ENCODE data around the gene HMGA1.

HMGA1 gene

DNA sequence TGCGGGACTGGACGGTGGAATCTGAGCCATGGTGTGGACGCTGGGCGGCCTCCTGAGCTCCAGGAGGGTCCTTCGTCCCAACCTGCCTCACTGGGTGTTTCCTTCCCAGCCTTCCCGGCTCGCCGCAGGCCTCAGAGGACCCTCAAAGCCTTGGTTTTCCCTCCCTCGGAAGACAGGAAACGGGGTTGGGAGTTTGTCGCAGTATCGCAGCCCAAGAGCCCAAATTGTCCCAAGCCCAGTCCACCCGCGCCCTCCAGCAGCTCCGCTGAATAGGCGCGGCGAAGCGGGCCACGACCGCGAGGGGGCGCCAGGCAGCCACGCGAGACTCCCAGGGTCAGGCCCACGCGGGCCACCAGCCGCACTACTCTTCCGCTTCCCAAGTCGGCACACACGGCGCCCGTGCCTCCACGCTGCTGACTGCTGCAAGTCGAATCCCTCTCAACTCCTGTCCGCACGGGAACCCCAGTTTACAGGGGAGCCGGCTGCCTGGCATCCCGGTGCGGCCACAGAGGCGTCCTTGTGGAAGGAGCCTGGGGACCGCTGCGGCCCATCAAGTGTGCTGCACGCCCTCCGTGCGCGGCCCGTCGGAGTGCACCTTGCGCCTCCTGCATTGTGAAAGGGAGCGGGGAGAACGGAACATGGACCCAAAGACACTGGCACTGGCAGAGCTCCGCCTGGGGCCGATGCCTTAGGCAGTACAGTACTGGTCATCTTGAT is 40.4 kb upstream of the HMGA1 start:
- peak; percentile 98 for TF ChIP-seq CTCF (IDR thresholded peaks at IDR 0.05; ENCODE audit: control extremely low read depth, extremely low read depth, low read depth, missing control alignments)
- DNase-seq (ENCODE audit: extremely low spot score) = peak; percentile 93
- POLR2A ChIA-PET = interaction anchor here (1.2 to 1.7 kb wide), 3 partner anchors 37 to 220 kb away, joined by 3 to 5 read pairs (median 3); partner anchors contain the start of gene HMGA1
- CTCF ChIA-PET = interaction anchor here (0.6 to 4.1 kb wide), 57 partner anchors 9 to 990 kb away, joined by 3 to 48 read pairs (median 4); partner anchors contain the start of genes HMGA1, NUDT3, RPS10 and SMIM29

- no peak for DNase-seq (ENCODE audit: extremely low spot score)
- no peak for TF ChIP-seq CTCF (IDR thresholded peaks at IDR 0.05; ENCODE audit: control extremely low read depth, extremely low read depth, low read depth, missing control alignments)
- CTCF ChIA-PET = interaction anchor here (0.6 to 4.1 kb wide), 17 partner anchors 10 to 943 kb away, joined by 3 to 48 read pairs (median 8); partner anchors contain the start of genes RPS10 and SMIM29
- POLR2A ChIA-PET = interaction anchor here (1.2 to 1.7 kb wide), 3 partner anchors 37 to 220 kb away, joined by 3 to 5 read pairs (median 3); partner anchors contain the start of gene HMGA1
Measured at GRCh38 chr6:34196833-34197195, 39.9 kb upstream of the HMGA1 start.

DNA sequence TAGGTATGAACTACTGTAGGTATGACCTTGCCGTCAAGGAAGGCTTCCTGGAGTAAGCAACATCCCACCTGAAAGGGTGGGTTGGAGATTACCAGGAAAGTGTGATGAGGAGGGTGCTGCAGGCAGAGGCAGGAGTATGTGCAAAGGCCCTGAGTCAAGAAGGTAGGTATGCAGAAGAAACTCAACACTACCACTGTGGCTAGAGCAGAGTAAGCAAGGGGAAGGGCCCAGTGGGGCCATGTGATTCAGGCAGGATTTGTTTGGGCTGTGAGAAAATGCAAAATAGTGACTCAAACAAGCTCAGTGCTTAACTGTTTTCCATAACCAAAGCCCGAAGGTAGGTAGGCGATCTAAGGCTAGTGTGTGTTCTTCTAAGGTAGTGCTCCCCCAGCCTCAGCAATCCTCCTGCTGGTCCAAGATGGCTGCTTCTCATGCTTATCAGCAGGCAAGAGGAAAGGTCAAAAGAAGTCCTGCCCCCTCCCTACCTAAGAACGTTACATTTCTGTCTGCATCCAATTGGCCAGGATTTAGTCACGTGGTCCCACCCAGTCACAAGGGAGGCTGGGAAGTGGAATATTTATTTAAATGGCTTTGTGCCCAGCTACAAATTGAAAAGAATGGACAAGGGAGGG is 36.2 kb upstream of the HMGA1 start:
- ChIA-PET CTCF (interaction anchor here (0.6 to 2.6 kb wide), 6 partner anchors 9 to 409 kb away, joined by 3 to 8 read pairs (median 4); no protein-coding TSS in a partner anchor), POLR2A (no interaction called here)
- no peak for DNase-seq (ENCODE audit: extremely low spot score)
- no peak for TF ChIP-seq CTCF (IDR thresholded peaks at IDR 0.05; ENCODE audit: control extremely low read depth, extremely low read depth, low read depth, missing control alignments)

DNA sequence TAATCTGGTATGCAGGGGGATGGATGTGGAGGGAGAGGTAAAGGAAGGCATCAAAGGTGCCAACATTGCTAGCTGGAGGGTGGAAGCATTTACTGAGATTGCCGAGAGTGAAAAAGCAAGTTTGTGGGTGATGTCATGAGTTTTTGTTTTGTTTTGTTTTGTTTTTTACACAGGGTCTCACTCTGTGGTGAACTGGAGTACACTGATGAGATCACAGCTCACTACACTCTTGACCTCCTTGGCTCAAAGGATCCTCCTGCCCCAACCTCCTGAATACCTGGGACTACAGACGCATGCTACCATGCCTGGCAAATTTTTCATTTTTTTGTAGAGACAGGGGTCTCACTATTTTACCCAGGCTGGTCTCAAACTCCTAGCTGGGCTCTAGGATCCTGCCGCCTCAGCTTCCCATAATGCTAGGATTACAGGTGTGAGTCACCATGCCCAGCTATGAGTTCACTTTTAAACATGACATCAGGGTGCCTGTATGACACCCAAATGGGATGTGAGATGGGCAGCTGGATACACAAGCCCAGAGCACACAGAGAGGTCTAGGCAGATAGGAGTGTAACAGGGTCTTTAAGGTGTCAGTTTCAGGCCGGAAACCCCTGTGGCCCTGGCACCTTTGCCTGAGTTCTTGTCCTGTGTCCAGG is 35.1 kb upstream of the HMGA1 start:
- no peak for TF ChIP-seq CTCF (IDR thresholded peaks at IDR 0.05; ENCODE audit: control extremely low read depth, extremely low read depth, low read depth, missing control alignments)
- DNase-seq (ENCODE audit: extremely low spot score) = no peak
- ChIA-PET CTCF (interaction anchor here (1.1 to 2.6 kb wide), 6 partner anchors 11 to 408 kb away, joined by 3 to 8 read pairs (median 4); no protein-coding TSS in a partner anchor), POLR2A (no interaction called here)

- ChIA-PET CTCF (interaction anchor here (1.1 to 2.6 kb wide), 5 partner anchors 12 to 257 kb away, joined by 3 to 8 read pairs (median 4); no protein-coding TSS in a partner anchor), POLR2A (no interaction called here)
- no peak for TF ChIP-seq CTCF (IDR thresholded peaks at IDR 0.05; ENCODE audit: control extremely low read depth, extremely low read depth, low read depth, missing control alignments)
- no peak for DNase-seq (ENCODE audit: extremely low spot score)
Measured at GRCh38 chr6:34202329-34203201, 34.1 kb upstream of the HMGA1 start.

Data from GM10248 (cell line).